Ovary (tissue), 3 donors: ENCODE results near the gene EIF3F.

Experiments
- CTCF ChIP-seq, 3 donors: fragments of 450-650 bp in 2 of 3; fragments of 200-600 bp in 1 of 3; IDR thresholded peaks; one replicate each; pipeline versions ENCODE4 v1.5.1 to v1.8.0; 2016 to 2022; ENCODE audit warnings: antibody characterized with exemption in 3 of 3, mild to moderate bottlenecking in 1 of 3
- EP300 ChIP-seq: sonication (generic); formaldehyde crosslinking; IDR thresholded peaks from one replicate; pipeline ENCODE4 v1.6.1; 2017; ENCODE audit warnings: antibody characterized with exemption
- POLR2A ChIP-seq: fragments of 450-650 bp; IDR thresholded peaks from one replicate; pipeline ENCODE4 v1.6.1; 2017; ENCODE audit warnings: antibody characterized with exemption, mild to moderate bottlenecking, moderate library complexity
- donor health status: DM: no; HTN: no; CAD: no.

- no peak for TF ChIP-seq CTCF (IDR thresholded peaks at IDR 0.05)
- TF ChIP-seq POLR2A, result no peak
- TF ChIP-seq EP300, result no peak
Measured at GRCh38 chr11:7965386-7965785, 21.8 kb upstream of the EIF3F start, which contains the start of gene NLRP10.
